GM19193 (cell line): ENCODE results near the gene RPL37A.

Experiments used
- POLR2A ChIP-seq: IDR thresholded peaks from 4 replicates; pipeline ENCODE4 v1.6.1; 2011; ENCODE audit not compliant: insufficient read depth, insufficient read length; ENCODE audit errors: extremely low read depth

The RPL37A gene

DNA sequence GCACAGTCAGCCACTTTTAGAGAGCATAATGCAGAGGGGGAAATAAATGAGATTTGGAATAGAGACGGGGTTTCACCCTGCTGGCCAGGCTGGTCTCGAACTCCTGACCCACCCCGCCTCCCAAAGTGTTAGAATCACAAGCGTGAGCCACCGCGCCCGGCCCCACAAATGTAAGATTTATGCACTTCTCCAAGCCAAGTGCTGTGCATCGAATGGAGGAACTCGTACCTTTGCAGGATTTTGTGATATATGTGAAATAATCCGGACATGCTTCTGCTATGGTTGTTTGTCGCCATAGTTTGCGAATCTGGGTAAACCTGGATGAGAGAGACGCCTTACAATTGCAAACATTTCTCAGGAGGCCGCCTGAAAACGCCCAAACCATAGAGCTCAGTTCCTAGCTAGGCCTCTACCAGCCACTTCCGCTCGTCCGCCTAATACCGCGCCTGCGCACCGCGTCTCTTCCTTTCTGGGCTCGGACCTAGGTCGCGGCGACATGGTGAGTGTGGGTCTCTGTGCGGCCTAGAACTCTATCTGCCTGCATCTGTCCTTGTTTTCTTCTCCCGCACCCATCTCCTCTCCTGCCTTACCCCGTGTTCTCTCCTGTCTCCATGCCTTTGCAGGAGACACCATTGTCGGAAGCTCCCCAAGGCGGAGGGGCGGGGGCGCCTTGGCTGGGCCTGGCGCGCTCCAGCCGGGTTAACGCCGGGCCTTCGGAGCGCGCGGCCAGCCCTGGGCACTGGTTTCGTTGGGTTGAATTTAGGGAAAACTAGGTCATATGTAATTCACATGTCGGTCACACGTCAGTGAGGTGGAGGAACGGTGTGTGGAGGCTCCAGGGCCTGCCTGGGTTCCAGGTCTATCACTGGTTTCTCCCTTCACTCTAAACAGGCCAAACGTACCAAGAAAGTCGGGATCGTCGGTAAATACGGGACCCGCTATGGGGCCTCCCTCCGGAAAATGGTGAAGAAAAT lies at the start of gene RPL37A:
Gene RPL37A, plus strand, starts transcription at position 466 of the 974 bp plus-strand sequence. Its CDS starts 31 bp downstream, at position 497.
- peak; percentile 99 for TF ChIP-seq POLR2A

DNA sequence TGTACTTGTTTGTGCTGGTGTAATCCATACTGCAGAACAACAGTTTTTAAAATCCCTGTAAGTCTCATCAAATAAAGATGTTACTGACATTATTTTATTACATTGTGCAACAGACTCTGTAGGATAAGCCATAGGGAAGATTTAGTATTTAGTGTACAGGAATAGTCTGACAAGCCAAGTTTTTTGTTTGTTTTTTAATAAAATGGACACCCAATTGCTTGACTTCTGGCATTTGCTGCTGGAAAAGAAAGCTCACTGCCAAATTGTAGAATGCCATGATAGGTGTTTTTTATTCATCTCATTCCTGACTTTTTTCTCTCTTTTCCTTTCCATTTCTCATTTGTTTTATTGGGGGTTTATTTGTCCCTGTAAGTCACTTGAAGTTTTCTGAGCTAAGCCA lies 48.3 kb upstream of the RPL37A start:
- TF ChIP-seq POLR2A: no peak

DNA sequence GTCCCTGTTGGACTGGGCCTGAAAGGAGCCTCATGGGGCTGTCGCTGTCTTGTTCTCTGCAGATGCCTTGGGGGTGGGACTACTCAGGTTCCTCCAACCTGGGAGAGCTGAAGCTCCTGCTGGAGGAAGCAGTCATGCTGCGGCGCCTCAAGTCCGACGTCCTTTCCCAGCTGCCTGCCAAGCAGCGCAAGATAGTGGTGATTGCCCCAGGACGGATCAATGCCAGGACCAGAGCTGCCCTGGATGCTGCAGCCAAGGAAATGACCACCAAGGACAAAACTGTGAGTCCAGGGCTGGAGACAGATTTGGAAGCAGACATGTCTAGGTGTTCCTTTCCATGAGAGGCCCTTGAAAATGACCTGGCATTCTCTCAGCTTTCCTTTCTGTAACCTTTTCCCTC lies 47.9 kb upstream of the RPL37A start:
- no peak for TF ChIP-seq POLR2A

DNA sequence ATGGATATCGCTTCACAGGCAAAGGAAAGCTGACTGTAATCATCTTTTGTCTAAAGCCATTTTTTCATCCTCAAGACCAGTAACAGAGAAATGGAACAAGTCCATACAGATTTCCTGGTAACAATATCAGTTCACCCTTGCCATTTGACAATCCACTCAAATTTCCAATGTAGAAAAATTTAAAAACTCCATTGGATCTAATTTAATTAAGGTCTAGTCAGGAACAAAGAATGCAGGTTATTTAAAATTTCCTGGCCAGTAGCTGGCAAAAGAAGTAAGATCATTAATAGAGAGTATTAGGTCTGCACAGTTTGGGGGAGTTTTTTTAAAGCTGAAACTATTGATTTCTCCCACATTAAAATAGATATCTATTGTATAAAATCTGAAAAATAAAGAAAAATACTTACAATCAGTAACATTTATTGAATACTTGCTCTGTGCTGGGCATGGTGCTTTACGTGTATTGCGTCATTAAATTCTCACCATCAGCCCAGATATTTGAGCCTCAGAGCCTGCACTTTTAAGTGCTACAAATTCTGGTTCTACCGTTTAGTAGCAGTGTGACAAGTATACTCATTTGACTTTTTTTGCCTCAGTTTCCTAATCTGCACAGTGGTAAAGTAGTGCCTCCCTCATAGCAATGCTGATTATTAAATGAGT lies 44.6 kb upstream of the RPL37A start:
- no peak for TF ChIP-seq POLR2A

DNA sequence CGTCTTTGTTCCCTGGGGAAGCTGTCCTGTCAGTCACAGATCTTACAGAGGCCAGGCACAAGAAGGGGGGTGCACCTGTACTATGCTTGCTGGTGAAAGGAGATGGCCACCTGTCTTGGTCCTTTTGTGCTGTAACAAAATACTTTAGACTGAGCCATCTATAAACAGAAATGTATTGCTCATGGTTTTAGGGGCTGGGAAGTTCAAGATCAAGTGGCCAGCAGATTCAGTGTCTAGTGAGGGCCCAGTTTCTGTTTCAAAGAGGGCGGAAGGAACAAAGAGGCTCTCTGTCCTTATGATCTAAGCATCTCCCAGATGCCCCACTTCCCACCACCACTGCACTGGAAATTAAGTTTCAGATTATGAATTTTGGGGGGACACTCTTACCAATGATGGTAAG lies 35.5 kb upstream of the RPL37A start:
- no peak for TF ChIP-seq POLR2A

DNA sequence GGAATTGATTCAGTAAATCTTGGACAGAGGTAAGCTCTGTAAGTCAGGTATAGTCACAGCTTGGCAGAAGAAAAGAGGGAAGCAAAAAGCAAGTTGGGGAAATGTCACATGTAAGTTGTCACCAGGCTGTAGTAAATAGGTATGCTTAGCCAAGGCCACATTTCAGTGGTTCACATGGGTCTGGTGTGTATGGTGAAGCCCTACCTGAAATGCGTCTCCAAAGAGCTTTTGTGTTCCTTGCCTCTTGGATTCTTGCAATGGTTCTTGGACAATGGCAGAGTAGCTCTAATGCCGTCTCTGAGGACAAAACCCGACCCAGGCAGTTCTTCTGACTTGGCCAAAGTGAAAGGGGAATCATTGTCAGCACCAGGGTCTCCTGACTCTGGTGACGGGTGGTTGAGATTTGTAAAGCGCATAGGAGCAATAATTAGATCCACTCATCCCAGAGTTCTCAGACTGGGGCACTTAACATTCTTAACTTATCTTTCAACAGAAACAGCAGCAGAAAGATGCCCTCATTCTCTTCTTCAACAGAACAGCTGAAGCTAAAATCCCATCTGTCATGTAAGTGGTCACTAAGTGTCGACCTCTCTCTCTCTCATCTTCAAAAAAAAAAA lies 34.4 kb upstream of the RPL37A start:
- no peak for TF ChIP-seq POLR2A

DNA sequence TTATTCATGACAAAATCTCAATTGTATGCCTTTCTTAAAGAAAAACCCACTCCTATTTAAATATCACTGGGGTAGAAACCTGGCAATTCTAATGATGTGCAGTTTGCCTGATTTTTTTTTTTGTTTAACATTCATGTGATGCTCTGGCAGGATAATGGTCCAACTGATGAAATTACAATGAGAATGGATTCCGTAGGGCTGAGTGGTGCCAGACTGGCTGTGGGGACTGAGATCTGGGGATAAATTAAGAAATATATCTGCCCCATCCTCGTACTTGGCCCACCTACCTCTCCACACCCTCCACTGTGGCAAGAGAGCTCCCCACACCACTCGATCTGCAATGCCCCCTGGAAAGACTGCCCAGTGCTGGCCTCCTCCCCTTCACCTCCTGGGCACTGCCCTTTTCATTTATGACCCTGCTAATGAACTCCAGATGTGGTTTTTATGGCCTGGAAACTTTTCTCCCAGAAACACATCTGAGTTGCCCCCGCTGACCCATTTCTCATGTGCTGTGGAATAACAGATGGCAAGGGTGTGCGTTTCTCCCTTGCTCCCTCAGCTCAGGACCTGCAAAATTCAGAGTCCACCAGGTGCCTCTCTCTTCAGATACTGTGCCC lies 33.0 kb upstream of the RPL37A start:
- no peak for TF ChIP-seq POLR2A

DNA sequence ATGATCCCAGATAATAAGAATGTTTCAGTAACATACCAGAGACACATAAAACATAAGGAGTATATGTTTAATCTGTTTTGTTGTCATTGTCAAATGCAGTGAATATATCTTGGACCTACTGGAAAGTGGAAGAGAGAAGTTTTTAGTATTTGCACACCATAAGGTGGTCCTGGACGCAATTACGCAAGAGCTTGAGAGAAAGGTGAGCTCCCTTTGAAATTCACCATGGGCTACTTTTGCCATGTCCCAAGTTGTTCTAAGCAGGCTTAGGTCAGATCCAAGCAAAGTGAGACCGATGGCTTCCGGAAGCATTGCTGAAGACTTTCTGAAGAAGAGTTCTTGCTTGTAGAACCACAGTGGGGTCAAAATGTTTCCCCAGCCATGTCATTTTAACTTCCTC lies 30.8 kb upstream of the RPL37A start:
- TF ChIP-seq POLR2A: no peak

DNA sequence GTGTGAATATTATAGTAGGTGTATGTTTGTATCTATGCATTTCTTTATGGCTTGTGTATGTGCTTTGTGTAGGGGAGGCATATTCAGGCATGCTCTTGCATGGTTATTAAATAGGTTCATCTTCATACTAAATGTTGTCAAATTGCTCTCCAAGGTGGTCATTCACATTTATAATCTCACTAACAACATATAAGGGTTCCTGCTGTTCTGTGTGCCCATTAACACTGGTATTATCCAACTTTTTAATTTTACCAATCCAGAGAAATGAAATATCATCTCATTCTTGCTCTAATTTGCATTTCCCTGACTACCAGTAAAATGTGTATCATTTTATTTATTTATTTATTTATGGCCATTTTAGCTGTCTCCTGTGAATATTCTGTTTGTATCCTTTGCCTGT lies 29.0 kb upstream of the RPL37A start:
- no peak for TF ChIP-seq POLR2A

DNA sequence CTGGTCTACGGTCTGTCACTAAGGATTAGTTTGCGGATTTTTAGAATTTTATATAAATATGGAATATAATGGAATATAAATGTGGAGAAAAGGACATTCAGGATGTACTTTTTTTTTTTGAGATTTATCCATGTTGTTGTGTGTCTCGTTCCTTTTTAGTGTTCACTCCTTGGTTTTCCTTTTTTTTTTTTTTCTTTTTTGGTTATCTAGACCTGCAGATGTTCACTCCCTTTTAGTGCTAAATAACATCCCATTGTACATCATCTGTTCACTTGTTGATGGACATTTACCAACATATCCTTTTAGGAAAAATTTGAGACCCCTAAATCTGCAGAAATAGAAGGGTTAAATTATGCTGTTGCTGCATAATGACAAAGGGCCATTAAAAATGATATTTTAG lies 25.5 kb upstream of the RPL37A start:
- TF ChIP-seq POLR2A: no peak

DNA sequence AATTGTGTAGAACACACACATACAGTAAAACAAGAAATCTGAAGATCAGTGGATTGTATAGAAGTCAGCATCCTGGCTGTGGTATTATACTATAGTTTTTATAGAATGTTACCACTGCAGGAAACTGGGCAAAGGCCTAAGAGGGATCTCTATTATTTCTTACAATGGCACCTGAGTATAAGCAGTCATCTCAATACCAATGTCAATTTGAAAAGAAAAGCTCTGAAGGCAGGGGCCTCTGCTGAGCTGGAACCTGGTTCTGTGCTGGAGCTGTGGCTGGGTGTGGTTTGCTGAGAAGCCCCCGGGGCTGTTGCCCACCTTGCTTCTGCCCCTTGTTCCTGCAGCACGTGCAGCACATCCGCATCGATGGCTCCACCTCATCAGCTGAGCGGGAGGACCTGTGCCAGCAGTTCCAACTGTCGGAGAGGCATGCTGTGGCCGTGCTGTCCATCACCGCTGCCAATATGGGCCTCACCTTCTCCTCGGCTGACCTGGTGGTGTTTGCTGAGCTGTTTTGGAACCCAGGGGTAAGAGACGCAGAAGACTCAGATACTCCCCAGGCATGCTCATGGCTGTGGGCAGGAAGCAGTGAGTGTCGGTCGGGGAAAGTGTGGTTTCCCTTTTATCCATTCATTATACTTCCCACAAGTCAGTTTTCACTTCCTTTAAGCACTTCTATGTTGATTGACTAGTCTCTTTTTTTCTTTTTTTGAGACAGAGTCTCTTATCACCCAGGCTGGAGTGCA lies 23.5 kb upstream of the RPL37A start:
- no peak for TF ChIP-seq POLR2A

DNA sequence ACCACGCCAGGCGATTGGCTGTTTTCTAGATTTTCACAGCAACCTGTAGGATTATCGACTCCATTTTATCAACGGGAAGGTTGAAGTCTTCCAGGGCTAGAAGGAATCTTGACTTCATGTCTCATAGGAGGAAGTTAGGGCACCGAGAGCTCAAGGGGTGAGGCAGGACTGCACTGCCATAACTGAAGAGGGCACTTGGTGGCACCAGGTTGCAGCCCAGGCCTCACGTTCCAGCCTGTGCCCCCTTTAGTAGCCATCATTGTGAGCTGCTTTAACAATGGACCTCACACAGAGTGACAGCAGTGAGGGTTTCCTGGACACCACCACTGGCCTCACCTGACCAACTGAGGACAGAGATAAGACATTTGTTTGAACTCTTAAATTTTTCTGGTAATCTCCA lies 22.9 kb upstream of the RPL37A start:
- TF ChIP-seq POLR2A: no peak

DNA sequence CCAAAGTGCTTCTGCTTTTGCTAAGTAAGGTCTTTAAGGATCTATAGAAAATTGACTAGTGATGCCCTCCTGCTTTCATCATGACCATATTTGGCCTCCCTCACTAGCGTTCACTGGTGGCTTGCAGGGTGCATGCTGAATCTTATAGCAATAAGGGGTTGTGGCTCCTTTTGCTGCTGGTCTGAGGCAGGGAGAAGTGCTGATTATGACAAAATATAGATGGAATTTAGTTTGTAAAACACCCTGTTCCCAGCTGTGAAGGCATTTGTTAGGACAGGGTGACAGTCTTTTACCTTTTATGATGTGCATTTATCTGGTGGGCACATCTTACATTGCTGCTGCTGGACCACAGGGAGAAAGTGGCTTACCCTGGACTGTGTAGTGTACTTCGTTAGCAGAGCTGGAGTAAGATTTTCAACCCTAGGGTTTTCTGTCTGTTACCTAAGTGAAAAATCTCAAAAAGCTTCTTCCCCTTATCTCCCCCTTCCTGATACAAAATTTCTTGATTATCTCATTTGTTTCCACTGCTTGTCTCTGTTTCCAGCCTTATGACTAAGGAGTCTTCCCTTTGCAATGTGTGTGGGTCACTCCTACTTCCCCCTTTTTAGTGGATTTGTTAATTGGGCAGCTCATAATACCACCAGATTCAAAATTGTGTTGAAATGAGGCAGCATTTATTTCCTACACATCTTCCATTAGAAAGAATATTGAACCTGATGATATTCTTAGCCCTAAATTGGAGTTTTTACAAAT lies 21.2 kb upstream of the RPL37A start:
- TF ChIP-seq POLR2A: no peak

DNA sequence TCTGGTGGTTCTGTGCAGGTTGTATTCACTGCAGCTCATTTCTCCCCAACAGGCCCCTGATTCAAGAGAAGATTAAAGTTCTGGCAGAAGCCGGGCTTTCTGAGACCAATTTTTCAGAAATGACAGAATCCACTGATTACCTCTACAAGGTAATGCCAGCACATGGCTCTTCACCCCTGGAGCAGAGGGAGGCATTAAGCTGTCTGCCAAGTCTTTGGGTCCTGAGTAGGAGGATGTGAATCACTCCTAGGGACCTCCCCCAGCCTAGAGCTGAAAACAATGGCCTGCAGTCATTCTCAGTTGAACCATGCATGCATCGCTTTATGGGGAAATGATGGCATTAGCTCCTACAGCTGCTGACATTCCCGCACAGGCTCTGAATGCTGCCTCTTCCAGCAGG lies 20.5 kb upstream of the RPL37A start:
- no peak for TF ChIP-seq POLR2A

DNA sequence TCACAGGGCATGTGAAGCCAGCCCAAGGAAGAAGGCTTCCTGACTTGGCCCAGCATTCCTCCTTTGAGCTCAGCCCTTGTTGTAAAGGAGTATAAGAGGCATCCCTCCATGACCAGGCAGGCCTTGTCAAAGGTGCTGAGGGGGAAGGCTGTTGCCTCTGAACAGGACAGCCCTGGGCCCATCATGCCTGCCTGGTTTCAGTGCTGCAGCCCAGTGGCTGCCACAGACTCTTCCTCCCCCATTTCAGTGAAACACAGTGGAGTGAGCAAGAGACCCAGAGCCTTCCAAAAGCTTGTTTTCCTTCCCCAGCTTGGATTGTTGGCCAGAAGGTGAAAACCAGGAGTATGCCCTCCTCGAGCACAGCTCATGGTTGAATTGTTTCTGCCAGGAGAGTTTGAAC lies 19.9 kb upstream of the RPL37A start:
- TF ChIP-seq POLR2A: no peak

DNA sequence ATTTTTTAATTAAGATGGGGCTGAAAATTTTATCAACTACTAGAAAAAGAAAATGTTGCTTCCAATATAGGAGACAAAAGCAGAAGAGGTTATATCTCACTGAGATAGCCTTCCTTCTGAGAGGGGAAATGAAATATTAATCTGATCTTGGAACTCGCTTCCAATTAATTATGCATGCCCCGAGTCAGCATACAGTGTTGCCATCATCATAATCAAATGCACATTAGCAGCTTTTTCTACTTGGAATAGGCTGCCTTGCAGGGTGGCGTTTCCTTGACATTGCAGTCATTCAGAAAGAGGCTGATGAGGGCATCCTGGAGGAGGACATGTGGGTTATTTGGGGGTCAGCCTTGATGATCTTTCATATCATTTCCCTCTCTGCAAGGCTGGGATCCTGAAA lies 18.4 kb upstream of the RPL37A start:
- no peak for TF ChIP-seq POLR2A
